Measurements from ENCODE around the gene IL22RA2.
"Not testable (repeated sequence)": the region's sequence is repeated elsewhere in the genome, so short reads cannot be mapped to it uniquely, and the experiment has no call there.

GRCh38 chr6:137107047-137107766, 66.2 kb downstream of the IL22RA2 start:
- not testable (repeated sequence) for TF ChIP-seq CTCF, POLR2A (IDR thresholded peaks at IDR 0.05)
